ENCODE measurements around the gene DAZAP1. TPM values are rescaled to one million over a fixed set of nuclear protein-coding genes. Genes with fewer than 3 reads are reported as not detected.
"Not testable (repeated sequence)": the region's sequence is repeated elsewhere in the genome, so short reads cannot be mapped to it uniquely, and the experiment has no call there.

The DAZAP1 gene
- polyA plus RNA-seq, 1 experiment = 45.8 TPM

DNA sequence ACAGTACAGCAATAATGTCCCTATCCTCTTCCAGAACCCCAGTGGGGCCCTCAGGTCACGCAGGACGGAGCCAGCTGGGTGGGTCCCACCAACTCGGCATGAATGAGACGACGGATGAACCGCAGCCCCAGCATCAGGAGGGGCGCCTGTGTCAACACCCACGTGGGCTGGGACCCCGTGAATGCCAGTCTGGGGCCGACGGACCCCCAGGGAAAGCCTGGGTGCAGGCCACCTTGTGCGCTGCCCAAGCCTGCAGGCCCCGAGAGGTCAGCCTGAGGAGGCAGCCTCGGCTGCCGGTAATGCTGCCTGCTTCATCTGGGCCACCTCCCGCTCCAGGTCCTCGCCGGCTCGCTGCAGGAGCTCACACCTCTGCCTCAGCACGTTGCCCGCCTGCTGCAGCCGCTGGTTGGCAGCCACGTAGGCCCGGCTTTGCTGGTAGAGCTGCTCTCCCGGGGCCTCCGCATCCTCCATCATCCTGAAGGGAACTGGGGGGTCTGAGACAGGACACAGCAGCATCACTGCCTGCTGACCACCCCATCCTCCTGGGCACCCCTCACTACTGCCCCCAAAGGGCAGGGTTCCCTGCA, 67.5 kb downstream of the DAZAP1 start:
- ChIA-PET CTCF (interaction anchor here (0.6 kb wide), 1 partner anchor 177 kb away, joined by 3 read pairs; no protein-coding TSS in a partner anchor), POLR2A (no interaction called here)
- H3K4me3 ChIP-seq (ENCODE audit: low read depth, low read length) = no peak overlapping the region
- H3K27me3 ChIP-seq (ENCODE audit: control insufficient read depth, insufficient read depth, low read length) = peaks cover 36% of the 10 kb centered on the region
- DNase-seq (ENCODE audit: low read depth, low spot score) = no peak
- no peaks in the 10 kb centered on the region; the same call in 1 of the 2 replicates for H3K9me3 ChIP-seq (ENCODE audit: control insufficient read depth, insufficient read depth, low read length)
- TF ChIP-seq, protein P1, sequence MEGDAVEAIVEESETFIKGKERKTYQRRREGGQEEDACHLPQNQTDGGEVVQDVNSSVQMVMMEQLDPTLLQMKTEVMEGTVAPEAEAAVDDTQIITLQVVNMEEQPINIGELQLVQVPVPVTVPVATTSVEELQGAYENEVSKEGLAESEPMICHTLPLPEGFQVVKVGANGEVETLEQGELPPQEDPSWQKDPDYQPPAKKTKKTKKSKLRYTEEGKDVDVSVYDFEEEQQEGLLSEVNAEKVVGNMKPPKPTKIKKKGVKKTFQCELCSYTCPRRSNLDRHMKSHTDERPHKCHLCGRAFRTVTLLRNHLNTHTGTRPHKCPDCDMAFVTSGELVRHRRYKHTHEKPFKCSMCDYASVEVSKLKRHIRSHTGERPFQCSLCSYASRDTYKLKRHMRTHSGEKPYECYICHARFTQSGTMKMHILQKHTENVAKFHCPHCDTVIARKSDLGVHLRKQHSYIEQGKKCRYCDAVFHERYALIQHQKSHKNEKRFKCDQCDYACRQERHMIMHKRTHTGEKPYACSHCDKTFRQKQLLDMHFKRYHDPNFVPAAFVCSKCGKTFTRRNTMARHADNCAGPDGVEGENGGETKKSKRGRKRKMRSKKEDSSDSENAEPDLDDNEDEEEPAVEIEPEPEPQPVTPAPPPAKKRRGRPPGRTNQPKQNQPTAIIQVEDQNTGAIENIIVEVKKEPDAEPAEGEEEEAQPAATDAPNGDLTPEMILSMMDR (IDR thresholded peaks at IDR 0.05; ENCODE audit: low read depth, low read length) = no peak
- no peak overlapping the region for H3K27ac ChIP-seq (ENCODE audit: low read depth, low read length)

DNA sequence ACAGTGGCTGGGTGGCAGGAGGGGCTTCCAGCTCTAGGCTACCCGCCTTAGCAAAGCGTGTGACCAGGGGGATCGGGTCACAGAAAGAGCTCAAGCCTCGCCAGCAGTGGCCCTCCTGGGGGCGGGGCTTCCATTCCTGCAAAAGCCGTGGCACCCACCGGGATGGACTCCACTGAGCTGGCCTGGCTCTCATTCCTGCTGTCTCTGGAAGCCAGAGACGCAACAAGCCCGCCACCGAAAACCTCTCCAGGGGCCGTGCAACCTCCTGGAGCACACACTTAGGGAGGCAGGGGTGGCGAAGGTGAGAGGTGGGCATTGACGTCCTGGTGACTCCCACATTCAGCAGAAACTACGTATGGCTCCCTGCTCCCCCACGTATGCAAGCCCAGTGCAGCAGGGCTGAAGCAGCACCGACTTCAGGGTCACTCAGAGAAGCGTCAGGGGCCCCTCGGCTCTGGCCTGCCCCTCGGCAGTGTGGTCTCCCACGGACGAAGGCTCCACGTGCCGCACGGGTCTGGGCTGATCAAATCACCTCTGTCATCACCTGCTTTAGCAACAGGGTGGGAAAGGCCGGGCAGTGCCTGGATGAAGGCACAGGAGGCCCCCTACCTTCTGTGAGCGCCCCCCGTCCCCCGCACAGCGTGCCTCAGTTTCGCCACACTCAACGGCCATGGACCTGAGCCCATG, 68.5 kb downstream of the DAZAP1 start:
- POLR2A ChIA-PET = no interaction called here
- no peak overlapping the region for H3K27ac ChIP-seq (ENCODE audit: low read depth, low read length)
- CTCF ChIA-PET = interaction anchor here (0.6 kb wide), 1 partner anchor 178 kb away, joined by 3 read pairs; no protein-coding TSS in a partner anchor
- H3K9me3 ChIP-seq (ENCODE audit: control insufficient read depth, insufficient read depth, low read length) = no peaks in the 10 kb centered on the region; the same call in 1 of the 2 replicates
- no peak overlapping the region for H3K4me3 ChIP-seq (ENCODE audit: low read depth, low read length)
- peaks cover 26% of the 10 kb centered on the region for H3K27me3 ChIP-seq (ENCODE audit: control insufficient read depth, insufficient read depth, low read length)
- DNase-seq (ENCODE audit: low read depth, low spot score) = no peak
- TF ChIP-seq, protein P1 (IDR thresholded peaks at IDR 0.05; ENCODE audit: low read depth, low read length) = no peak

DNA sequence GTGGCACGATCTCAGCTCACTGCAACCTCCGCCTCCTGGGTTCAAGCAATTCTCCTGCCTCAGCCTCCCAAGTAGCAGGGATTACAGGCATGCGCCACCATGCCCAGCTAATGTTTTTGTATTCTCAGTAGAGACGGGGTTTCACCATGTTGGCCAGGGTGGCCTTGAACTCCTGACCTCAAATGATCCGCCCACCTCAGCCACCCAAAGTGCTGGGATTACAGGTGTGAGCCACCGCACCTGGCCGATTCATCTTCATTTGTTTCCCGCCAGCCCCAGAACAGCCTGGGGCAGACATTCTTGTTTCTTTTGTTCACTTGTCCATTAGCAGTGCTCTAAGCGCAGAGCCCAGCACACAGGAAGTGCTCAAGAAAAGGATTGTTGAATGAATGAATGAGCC, 69.7 kb downstream of the DAZAP1 start:
- peaks cover 14% of the 10 kb centered on the region for H3K27me3 ChIP-seq (ENCODE audit: control insufficient read depth, insufficient read depth, low read length)
- H3K27ac ChIP-seq (ENCODE audit: low read depth, low read length); POLR2A ChIA-PET; DNase-seq (ENCODE audit: low read depth, low spot score); H3K4me3 ChIP-seq (ENCODE audit: low read depth, low read length); H3K9me3 ChIP-seq (ENCODE audit: control insufficient read depth, insufficient read depth, low read length); CTCF ChIA-PET: not testable (repeated sequence)

DNA sequence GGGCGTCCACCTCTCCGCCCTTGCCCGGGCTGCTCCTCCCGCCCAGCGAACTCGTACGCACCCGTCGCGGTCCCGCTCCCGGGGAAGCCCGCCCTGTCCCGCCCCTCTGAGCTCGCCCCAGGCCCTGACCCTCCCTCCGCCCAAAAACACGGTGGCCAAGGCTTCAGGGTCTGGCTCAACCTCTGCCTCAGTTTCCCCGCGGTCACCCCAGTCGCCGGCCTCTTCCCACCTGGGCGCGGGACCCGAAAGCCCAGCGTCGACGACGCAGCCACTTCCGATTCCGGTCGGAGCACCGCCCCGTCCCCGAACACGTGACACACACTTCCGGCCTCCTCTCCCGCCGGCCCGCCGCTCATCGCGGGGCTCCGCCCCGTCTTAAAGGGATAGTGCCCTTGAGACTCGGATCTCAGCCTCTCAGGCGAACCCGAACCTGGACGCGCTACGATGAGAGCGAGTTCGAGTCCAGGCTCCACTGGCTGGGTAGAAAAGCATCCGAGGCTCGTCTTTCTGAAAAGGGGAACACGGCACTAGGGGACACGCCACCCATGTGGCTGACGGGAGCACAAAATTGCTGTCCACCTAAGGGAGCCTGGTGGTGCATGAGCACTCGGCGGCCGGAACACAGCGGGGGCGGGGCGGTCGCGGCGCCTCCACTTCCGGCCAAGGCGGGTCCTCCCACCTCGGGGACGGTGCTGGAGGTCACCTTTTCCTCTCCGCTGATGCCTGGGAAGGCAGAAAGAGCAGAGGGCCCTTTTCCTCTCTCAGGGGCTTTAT, 71.7 kb downstream of the DAZAP1 start, which contains the start of gene C19orf25:
Gene C19orf25, minus strand, starts transcription at position 282 of the 774 bp plus-strand sequence. CDS start 312 bp downstream, outside the sequence.
- POLR2A ChIA-PET = no interaction called here
- DNase-seq (ENCODE audit: low read depth, low spot score) = peak; percentile 78
- Histone ChIP-seq H3K9me3 (ENCODE audit: control insufficient read depth, insufficient read depth, low read length) (no peaks in the 10 kb centered on the region; the same call in 1 of the 2 replicates), H3K27me3 (ENCODE audit: control insufficient read depth, insufficient read depth, low read length) (no peaks in the 10 kb centered on the region), H3K27ac (ENCODE audit: low read depth, low read length) (peak within 1 kb of the TSS; percentile 47), H3K4me3 (ENCODE audit: low read depth, low read length) (peak within 1 kb of the TSS; percentile 88)
- TF ChIP-seq, protein P1 (IDR thresholded peaks at IDR 0.05; ENCODE audit: low read depth, low read length) = no peak
- CTCF ChIA-PET = no interaction called here

DNA sequence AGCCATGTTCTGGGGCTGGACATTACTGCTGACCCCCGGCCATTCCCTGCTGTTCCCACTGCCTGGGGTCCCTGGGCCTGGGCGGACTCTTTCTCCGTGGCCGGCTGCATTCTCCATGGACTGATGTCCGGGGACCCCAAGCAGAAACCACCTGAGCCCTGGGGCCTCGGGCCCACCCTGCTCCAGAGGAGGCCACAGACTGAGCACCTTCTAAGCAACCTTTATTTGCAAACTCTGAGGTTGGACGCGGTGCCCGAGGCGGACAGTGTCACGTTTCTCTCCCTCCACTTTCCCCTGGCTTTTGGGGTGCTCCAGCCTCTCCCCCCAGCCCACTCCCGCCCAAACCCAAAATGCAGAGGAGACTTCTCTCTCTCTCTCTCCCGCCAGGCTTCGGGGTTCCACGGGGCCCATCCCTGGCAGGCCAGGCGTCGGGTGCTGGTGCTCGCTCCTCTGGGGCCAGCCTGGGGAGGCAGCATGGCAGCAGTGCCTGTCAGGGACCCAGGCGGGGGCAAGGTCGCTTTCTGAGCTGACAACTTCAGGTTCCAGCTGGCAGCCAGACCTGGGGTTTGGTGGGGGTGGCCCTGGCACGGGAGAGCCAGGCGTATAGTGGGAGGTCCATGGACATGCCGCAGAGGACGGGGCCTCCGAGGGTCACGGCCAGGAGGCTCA, 74.0 kb downstream of the DAZAP1 start:
- ChIA-PET POLR2A (no interaction called here), CTCF (no interaction called here)
- Histone ChIP-seq H3K27ac (ENCODE audit: low read depth, low read length) (no peak overlapping the region), H3K27me3 (ENCODE audit: control insufficient read depth, insufficient read depth, low read length) (no peaks in the 10 kb centered on the region), H3K4me3 (ENCODE audit: low read depth, low read length) (no peak overlapping the region), H3K9me3 (ENCODE audit: control insufficient read depth, insufficient read depth, low read length) (no peaks in the 10 kb centered on the region; the same call in 1 of the 2 replicates)
- no peak for DNase-seq (ENCODE audit: low read depth, low spot score)
- TF ChIP-seq, protein P1 (IDR thresholded peaks at IDR 0.05; ENCODE audit: low read depth, low read length) = no peak

Data from AG04450 (cell line).